ENCODE data around the gene POMT1.
"Not testable (repeated sequence)": the region's sequence is repeated elsewhere in the genome, so short reads cannot be mapped to it uniquely, and the experiment has no call there.

Gene POMT1

GRCh38 chr9:131525643-131526565 is 23.2 kb downstream of the POMT1 start:
- DNase-seq: no peak

GRCh38 chr9:131528186-131528585 is 25.5 kb downstream of the POMT1 start:
- DNase-seq: no peak

DNA sequence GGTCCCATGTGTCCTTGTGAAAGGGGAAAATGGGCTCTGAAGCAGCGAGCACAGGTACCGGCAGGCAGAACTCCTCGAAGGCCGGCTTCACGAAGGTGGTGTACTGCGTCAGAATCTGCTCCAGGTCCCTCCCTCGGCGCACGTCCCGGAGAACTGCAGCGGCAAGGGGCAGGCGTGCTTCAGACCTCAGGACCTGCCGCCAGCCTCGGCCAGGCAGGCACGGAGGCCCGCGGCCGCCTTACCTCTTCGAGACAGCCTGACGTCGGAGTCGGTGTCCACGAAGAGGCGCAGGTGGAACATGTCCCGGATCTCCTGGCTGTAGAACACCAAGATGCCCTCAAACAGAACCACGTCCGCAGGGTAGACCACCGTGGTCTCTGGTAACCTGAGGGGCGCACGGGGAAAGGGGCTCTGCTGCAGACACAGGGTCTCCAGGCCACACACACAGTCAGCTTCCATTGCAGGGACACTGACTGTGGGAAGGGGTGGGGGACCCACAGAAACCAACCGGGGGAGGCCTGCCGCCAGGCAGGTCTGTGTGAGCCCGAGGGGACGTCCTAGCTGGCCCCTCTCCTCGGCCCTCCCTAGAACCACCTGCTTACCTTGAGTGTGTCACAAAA is 26.3 kb downstream of the POMT1 start:
- DNase-seq: no peak

GRCh38 chr9:131529597-131530545 is 27.2 kb downstream of the POMT1 start:
- DNase-seq: no peak

DNA sequence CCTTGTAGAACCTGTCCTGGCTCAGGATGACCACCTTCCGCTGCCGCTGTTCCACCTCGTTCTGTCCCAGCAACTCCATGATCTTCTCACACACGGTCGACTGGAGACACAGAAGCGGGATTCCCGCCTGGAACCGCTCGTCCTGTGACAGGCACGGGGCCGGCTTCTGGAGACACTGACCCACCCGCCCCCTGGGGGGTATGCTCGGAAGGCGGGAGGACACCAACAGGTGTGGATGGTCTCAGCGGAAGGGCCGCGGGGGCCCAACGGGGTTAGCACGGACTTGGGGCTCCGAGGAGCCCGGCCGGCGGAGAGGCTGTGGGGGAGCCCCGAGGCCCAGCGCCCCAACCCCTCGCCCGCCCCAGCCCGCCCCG is 27.8 kb downstream of the POMT1 start:
- DNase-seq: peak; percentile 39

DNA sequence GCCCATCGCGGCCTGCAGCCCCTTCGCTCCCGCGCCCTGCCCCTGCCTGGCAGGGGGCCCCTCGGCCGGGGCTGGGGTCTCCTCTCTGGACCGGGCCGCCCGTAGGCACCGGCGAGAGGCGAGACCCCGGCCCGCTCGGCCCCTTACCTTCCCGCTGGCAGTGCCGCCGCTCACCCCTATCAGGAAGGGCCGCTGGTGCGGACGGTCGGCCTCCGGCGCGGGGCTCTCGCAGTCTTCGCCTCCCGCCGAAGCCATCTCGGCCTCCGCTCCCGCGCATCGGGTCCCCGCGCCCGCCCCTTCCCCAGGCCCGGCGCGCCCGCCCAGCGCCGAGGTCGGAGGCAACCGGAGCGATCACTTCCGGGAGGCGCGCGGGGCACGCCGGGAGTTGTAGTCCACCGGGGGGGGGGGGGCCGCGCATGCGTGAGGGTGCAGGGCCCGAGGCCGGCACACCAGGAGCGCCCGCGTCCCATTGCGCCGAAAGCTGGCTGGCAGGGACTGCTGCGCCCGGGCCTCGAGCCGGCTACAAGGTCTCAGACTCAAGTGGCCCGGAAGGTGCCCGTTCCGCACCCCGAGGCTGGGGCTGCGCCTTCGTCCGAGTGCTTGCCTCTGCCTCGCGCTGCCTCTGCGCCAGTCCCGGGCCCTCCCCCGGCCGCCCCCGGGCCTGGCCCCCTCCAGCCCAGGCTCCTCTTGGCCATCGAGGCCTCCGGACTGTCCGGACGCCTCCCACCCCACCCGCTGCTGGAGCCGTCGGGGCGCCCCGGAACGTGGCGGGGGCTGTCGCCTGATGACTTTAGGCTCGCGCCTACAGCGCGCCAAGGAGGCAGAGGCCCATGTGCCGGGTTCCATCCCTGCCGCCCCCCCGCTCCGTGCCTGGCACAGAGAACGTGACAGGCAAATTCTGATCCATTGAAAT is 28.5 kb downstream of the POMT1 start, which contains the start of gene UCK1:
Gene UCK1 (minus strand): TSS at position 344 of the 913 bp plus-strand sequence. CDS start 89 bp downstream, at position 255.
- DNase-seq: peak; percentile 84

DNA sequence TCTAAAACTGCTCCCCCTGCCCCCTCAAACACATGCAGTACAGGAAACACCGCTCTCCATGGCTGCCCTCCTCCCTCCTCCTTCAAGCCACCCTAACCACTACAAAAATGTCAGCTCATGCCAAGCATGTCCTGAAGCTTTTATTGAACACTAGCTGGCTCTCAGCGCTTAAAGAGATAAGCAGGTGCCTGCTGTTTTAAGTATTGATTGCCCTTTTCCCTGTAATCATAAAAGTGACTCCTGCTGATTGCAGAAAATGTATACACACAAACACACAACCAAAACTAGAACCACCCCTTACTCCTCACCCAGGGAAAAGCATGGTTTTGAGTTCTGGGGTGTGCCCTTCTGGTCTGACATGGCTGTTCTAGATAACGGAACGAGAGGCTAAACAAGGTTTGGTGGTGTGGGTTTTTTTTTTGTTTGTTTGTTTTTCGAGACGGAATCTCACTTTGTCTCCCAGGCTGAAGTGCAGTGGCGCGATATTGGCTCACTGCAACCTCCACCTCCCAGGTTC is 32.1 kb downstream of the POMT1 start:
- DNase-seq: no peak

GRCh38 chr9:131537946-131538345 is 35.2 kb downstream of the POMT1 start:
- no peak for DNase-seq

DNA sequence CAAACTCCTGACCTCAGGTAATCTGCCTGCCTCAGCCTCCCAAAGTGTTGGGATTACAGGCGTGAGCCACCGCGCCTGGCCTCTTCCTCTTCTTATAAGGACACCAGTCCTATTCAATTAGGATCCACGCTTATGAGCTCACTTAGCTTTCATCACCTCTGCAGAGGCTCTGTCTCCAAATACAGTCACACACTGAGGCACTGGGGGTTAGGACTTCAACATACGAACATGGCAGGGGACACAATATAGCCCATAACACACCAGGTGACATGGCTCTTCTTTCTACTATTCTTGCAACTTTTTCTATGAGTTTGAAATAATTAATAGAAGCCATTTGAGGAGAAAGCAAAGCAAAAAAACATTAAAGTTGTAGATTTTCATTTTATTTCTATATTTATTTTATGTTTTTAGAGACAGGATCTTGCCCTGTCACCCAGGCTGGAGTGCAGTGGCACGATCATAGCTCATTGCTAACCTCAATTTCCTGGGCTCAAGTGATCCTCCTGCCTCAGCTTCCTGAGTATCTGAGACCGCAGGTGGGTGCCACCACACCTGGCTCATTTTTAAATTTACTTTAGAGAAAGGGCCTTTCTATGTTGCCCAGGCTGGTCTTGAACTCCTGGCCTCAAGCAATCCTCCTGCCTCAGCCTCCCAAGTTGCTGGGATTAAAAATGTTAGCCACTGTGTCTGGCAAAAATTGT is 36.7 kb downstream of the POMT1 start:
- DNase-seq: no peak

GRCh38 chr9:131543141-131543540 is 40.4 kb downstream of the POMT1 start:
- no peak for DNase-seq

GRCh38 chr9:131545003-131545785 is 42.5 kb downstream of the POMT1 start, which contains the start of gene PRRT1B:
PRRT1B (plus strand) TSS chr9:131545523; CDS start chr9:131545616, 93 bp downstream.
- no peak for DNase-seq

- DNase-seq: no peak
Observed at GRCh38 chr9:131545786-131546335, 43.1 kb downstream of the POMT1 start.

- peak; percentile 42 for DNase-seq
Observed at GRCh38 chr9:131546336-131547084, 43.8 kb downstream of the POMT1 start.

DNA sequence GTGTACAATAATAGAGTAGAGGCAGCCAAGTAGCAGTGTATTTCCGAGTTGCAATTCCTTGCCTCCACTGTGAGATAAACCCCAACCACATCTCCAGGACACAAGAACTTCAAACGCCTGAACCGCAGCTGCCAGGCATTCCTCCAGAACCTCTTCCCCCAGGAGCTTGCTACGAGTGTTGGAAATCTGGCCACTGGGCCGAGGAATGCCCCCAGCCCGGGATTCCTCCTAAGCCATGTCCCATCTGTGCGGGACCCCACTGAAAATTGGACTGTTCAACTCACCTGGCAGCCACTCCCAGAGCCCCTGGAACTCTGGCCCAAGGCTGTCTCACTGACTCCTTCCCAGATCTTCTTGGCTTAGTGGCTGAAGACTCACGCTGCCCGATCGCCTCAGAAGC is 46.5 kb downstream of the POMT1 start:
- not testable (repeated sequence) for DNase-seq

DNA sequence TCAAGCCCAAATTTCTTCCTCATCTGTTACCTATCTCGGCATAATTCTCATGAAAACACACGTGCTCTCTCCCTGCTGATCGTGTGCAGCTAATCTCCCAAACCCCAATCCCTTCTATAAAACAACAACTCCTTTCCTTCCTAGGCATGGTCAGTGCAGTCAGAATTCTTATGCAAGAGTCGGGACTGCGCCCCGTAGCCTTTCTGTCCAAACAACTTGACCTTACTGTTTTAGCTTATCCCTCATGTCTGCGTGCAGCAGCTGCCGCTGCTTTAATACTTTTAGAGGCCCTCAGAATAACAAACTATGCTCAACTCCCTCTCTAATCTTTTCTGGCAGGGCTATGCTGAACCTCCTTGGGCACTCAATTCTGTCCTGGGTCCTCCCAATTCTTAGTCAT is 47.7 kb downstream of the POMT1 start:
- not testable (repeated sequence) for DNase-seq

DNA sequence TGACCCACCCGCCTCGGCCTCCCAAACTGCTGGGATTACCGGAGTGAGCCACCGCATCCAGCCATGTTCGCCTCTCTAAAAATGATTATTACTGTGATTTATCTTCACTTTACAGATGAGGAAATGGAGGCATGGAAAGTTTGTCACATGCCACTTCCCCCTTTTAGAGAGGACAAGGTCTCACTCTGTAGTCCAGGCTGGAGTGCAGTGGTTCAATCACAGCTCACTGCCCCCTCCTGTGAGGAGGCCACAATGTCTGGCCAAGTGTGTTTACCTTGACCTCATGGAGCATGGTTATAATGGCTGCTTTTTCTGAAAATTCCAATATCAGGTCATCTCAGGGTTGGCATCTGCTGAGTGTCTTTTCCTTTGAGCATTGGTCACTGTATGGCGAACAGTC is 49.3 kb downstream of the POMT1 start:
- DNase-seq: no peak

DNA sequence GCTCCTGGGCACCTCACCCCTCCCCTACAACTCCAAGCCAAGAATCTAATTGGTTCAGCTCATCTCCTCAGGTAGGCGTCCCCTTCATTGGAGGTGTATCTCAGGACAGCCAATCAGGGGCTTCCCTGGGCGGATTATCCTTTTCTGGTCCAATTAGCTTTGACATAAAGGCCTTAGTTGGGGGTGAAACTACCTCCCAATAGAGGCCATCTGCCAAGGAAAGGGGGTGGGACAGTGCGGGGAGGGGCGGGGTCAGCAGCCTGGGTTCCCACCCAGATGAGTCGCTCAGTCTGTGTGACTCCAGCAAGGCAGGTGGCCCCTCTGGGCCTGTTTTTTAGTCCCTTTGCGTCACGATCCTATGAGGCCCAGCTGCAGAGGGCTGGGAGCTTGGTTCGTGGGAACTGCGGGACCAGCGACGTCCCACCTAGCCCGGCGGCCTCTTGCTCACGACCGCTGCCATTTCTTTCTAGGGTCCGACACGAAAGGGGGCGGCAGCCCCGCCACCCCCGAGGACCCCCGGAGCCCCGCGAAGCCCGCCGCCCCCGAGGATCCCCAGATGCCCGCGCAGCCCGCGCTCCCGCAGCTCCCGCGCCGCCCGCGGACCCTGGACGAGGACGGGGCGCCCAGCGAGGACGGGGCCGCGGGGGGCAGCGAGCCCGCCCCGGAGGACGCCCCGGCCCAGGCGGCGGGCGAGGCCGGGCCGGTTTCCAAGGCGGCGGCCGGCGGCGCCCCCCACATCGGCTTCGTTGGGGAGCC is 51.5 kb downstream of the POMT1 start:
- no peak for DNase-seq

GRCh38 chr9:131554843-131555351 is 52.2 kb downstream of the POMT1 start:
- no peak for DNase-seq
